Panc1 (cell line): Measurements from ENCODE around the gene SMIM7. TPM values are rescaled to one million over a fixed set of nuclear protein-coding genes. Genes with fewer than 3 reads are reported as not detected.

ENCODE experiments used
- ATAC-seq: fragments of 200-7000 bp; cut with Tn5 transposase; 2 replicates; pipeline ENCODE4 v1.9.1; 2020; ENCODE audit warnings: mild to moderate bottlenecking, moderate library complexity
- BruUV-seq: library from RNA; stranded (reverse); fragments of 400-500 nt; replicated peaks from 2 replicates; lab custom pipeline; 2021; lab: Mats Ljungman, UMichigan
- CTCF ChIA-PET: fragments of 300-600 bp; sonication (Branson Sonifier 250); formaldehyde crosslinking; loops from one replicate; lab custom pipeline; 2022; ENCODE audit warnings: antibody characterized with exemption; lab: Charles Lee
- POLR2A ChIA-PET: fragments of 300-600 bp; sonication (Branson Sonifier 250); formaldehyde crosslinking; loops from one replicate; lab custom pipeline; 2022; ENCODE audit warnings: antibody characterized with exemption; lab: Charles Lee
- DNase-seq: peaks from one replicate; pipeline ENCODE4 v3.0.0-alpha.2; 2010; ENCODE audit warnings: low read depth, low spot score
- H3K27ac ChIP-seq: 2 replicates; pipeline ENCODE4 v1.5.1; 2011; ENCODE audit warnings: mild to moderate bottlenecking, low read length, inconsistent platforms
- H3K27me3 ChIP-seq: fragments of 200-500 bp; sonication (Bioruptor generic); 2 replicates; pipeline ENCODE4 v1.6.0; 2014; ENCODE audit warnings: low read length, inconsistent platforms; ENCODE audit not compliant: control insufficient read depth, insufficient read depth
- H3K36me3 ChIP-seq: fragments of 200-500 bp; sonication (Bioruptor generic); 2 replicates; pipeline ENCODE4 v1.5.1; 2014; ENCODE audit warnings: inconsistent platforms, mild to moderate bottlenecking, low read length, moderate library complexity; ENCODE audit not compliant: control insufficient read depth, insufficient read depth
- H3K4me1 ChIP-seq: 2 replicates; pipeline ENCODE4 v1.5.1; 2011; ENCODE audit warnings: inconsistent platforms, mild to moderate bottlenecking, low read length, moderate library complexity; ENCODE audit not compliant: control insufficient read depth, insufficient read depth
- H3K4me3 ChIP-seq, 2 experiments: 2 replicates each; pipeline ENCODE4 v1.5.1; 2011 to 2012; ENCODE audit warnings: low read depth in 2 of 2, low read length in 2 of 2, mild to moderate bottlenecking in 2 of 2, inconsistent platforms in 1 of 2, moderate library complexity in 1 of 2
- H3K9me3 ChIP-seq: fragments of 200-500 bp; sonication (Bioruptor generic); 2 replicates; pipeline ENCODE4 v1.5.1; 2014; ENCODE audit warnings: low read depth, mild to moderate bottlenecking, inconsistent platforms, low read length, moderate library complexity; ENCODE audit not compliant: control insufficient read depth, insufficient read depth
- POLR2AphosphoS5 ChIP-seq: IDR thresholded peaks from 2 replicates; pipeline ENCODE4 v1.6.1; 2012; ENCODE audit warnings: mild to moderate bottlenecking, low read depth, low read length, moderate library complexity
- SIN3A ChIP-seq: IDR thresholded peaks from 2 replicates; pipeline ENCODE4 v1.6.1; 2012; ENCODE audit warnings: low read depth, mild to moderate bottlenecking, low read length, moderate library complexity, borderline replicate concordance; ENCODE audit not compliant: insufficient read depth
- TCF7L2 ChIP-seq: IDR thresholded peaks from 2 replicates; pipeline ENCODE4 v1.6.1; 2011; ENCODE audit warnings: mild to moderate bottlenecking, low read depth, low read length, inconsistent platforms
- in situ Hi-C: cut with HindIII; loops from 2 replicates; pipeline ENCODE4 v1.10.0; 2016; ENCODE audit warnings: low sequenced_read_pairs, low pct_unique_long_range_greater_than_20kb
- intact Hi-C: fragments of 100-400 bp; cut with micrococcal nuclease; formaldehyde crosslinking; loops from one replicate; pipeline ENCODE4 v1.10.0; 2022; ENCODE audit not compliant: unreplicated experiment
- total RNA-seq: library from RNA; stranded (reverse); gene quantifications from one replicate; pipeline ENCODE4 v1.2.1, GENCODE V29; 2021; ENCODE audit not compliant: unreplicated experiment
- TF ChIP-seq, protein P1 (sequence below): fragments of 450-650 bp; IDR thresholded peaks from 2 replicates; pipeline ENCODE4 v1.5.1; 2017; ENCODE audit warnings: mild to moderate bottlenecking
- TF ChIP-seq, protein P2 (sequence below), 2 experiments: IDR thresholded peaks; 2 replicates each; pipeline ENCODE4 v1.6.1; 2011 to 2012; ENCODE audit warnings: low read depth in 2 of 2, control low read depth in 1 of 2, low read length in 1 of 2, mild to moderate bottlenecking in 1 of 2, moderate library complexity in 1 of 2; ENCODE audit not compliant: insufficient read depth in 1 of 2

SMIM7 gene
- total RNA-seq, 1 experiment from 2014 or later, result 70.7 TPM

DNA sequence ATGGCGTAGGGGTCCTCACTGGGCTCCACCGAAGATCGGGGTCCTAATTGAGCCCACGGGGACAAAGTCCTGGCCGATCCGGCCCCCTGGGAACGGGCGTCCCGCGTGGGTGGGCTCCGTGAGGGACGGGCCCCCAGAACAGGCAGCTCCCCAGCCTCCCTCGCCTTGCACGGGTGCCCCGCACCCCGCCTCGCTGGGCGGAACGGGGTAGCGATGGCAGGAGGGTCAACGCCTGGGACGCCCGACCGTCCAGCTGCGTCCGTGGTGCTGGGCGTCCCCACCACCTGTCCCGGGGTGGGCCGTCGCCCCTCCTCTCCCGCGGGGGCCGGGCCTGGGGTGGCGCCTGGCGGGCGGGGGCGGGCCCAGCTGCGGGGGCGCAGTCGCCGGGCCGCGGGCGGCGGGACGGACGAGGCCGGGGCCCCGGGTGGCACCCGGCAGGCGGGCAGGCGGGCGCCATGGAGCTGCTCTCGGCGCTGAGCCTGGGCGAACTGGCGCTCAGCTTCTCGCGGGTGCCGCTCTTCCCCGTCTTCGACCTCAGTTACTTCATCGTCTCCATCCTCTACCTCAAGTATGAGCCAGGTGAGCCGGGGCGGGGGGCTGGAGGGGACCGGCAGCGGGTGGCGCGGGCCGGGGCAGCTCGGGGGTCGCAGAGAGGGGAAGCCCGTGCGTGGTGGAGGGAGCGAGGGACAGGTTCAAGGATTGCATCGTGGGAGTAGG, 977 bp upstream of the SMIM7 start, which contains the start of gene TMEM38A:
TMEM38A (plus strand) TSS at position 377 of the 717 bp plus-strand sequence; CDS start at position 456, 79 bp downstream.
- TF ChIP-seq SIN3A, result no peak
- no peak for TF ChIP-seq TCF7L2
- no peak for TF ChIP-seq POLR2AphosphoS5
- TF ChIP-seq, protein P1, sequence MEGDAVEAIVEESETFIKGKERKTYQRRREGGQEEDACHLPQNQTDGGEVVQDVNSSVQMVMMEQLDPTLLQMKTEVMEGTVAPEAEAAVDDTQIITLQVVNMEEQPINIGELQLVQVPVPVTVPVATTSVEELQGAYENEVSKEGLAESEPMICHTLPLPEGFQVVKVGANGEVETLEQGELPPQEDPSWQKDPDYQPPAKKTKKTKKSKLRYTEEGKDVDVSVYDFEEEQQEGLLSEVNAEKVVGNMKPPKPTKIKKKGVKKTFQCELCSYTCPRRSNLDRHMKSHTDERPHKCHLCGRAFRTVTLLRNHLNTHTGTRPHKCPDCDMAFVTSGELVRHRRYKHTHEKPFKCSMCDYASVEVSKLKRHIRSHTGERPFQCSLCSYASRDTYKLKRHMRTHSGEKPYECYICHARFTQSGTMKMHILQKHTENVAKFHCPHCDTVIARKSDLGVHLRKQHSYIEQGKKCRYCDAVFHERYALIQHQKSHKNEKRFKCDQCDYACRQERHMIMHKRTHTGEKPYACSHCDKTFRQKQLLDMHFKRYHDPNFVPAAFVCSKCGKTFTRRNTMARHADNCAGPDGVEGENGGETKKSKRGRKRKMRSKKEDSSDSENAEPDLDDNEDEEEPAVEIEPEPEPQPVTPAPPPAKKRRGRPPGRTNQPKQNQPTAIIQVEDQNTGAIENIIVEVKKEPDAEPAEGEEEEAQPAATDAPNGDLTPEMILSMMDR, result no peak
- TF ChIP-seq, protein P2, sequence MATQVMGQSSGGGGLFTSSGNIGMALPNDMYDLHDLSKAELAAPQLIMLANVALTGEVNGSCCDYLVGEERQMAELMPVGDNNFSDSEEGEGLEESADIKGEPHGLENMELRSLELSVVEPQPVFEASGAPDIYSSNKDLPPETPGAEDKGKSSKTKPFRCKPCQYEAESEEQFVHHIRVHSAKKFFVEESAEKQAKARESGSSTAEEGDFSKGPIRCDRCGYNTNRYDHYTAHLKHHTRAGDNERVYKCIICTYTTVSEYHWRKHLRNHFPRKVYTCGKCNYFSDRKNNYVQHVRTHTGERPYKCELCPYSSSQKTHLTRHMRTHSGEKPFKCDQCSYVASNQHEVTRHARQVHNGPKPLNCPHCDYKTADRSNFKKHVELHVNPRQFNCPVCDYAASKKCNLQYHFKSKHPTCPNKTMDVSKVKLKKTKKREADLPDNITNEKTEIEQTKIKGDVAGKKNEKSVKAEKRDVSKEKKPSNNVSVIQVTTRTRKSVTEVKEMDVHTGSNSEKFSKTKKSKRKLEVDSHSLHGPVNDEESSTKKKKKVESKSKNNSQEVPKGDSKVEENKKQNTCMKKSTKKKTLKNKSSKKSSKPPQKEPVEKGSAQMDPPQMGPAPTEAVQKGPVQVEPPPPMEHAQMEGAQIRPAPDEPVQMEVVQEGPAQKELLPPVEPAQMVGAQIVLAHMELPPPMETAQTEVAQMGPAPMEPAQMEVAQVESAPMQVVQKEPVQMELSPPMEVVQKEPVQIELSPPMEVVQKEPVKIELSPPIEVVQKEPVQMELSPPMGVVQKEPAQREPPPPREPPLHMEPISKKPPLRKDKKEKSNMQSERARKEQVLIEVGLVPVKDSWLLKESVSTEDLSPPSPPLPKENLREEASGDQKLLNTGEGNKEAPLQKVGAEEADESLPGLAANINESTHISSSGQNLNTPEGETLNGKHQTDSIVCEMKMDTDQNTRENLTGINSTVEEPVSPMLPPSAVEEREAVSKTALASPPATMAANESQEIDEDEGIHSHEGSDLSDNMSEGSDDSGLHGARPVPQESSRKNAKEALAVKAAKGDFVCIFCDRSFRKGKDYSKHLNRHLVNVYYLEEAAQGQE (IDR thresholded peaks at IDR 0.05; ENCODE audit: insufficient read depth in 1 of 2, low read depth in 2 of 2, low read length in 1 of 2), result no peak
- POLR2A ChIA-PET, result interaction anchor here (0.6 kb wide), 1 partner anchor 145 kb away, joined by 3 read pairs; no protein-coding TSS in a partner anchor
- peak within 1 kb of the TSS; percentile 91 for H3K27ac ChIP-seq
- H3K4me1 ChIP-seq, result no peaks in the 10 kb centered on the region; the same call in 1 of the 2 replicates
- CTCF ChIA-PET, result interaction anchor here (0.6 kb wide), 2 partner anchors 644 to 649 kb away, joined by 3 read pairs; no protein-coding TSS in a partner anchor
- BruUV-seq, result TSS peak; percentile 57
- peak; percentile 57 for ATAC-seq
- intact Hi-C loops (no loop called here), in situ Hi-C loops (no loop called here)
- H3K9me3 ChIP-seq, result no peaks in the 10 kb centered on the region
- no peaks in the 10 kb centered on the region for H3K27me3 ChIP-seq
- peaks cover 9% of the 10 kb centered on the region for H3K36me3 ChIP-seq
- H3K4me3 ChIP-seq, result peak within 1 kb of the TSS; percentile 89 to 92
- DNase-seq, result no peak

DNA sequence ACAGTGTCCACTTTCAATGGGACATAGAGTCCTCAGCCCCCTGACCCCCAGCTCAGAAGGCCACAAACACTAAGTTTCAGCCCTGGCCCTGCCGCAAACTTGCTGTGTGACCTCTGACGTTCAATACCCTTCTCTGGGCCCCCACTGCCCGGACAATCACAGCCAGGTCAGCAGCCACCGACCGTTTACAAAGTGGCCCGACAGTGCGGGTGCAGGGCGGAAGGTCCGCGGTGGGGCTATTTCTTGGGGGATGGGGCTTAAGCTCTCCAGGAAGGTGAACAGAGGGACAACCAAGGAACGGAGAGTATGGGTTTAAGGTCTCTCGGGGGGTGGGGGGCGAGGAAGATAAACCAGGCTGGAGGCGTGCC, 496 bp downstream of the SMIM7 start:
- CTCF ChIA-PET, result no interaction called here
- Histone ChIP-seq H3K4me3 (peak overlapping the region; percentile 89 to 92), H3K4me1 (no peaks in the 10 kb centered on the region; the same call in 1 of the 2 replicates), H3K27ac (peak overlapping the region; percentile 89), H3K36me3 (peaks cover 9% of the 10 kb centered on the region), H3K27me3 (no peaks in the 10 kb centered on the region), H3K9me3 (no peaks in the 10 kb centered on the region)
- TF ChIP-seq POLR2AphosphoS5 (no peak), SIN3A (no peak)
- TF ChIP-seq, protein P1, result no peak
- ATAC-seq (peak; percentile 11), DNase-seq (no peak)
- intact Hi-C loops (no loop called here), in situ Hi-C loops (no loop called here)
- POLR2A ChIA-PET, result interaction anchor here (0.6 to 1.0 kb wide), 2 partner anchors 25 to 298 kb away, joined by 4 to 12 read pairs; no protein-coding TSS in a partner anchor
- BruUV-seq, result no TSS peak
